AG09319 (cell line): Measurements from ENCODE around the gene TIMM23.

Experiments
- DNase-seq: peaks from one replicate; pipeline ENCODE4 v3.0.0-alpha.2; 2010; ENCODE audit warnings: low read depth; ENCODE audit errors: extremely low read depth
- CTCF ChIP-seq: IDR thresholded peaks from 2 replicates; pipeline ENCODE4 v1.5.1; 2011; ENCODE audit warnings: low read depth, mild to moderate bottlenecking, inconsistent platforms, low read length, moderate library complexity

TIMM23 gene

GRCh38 chr10:46002916-46003693 is 30.8 kb downstream of the TIMM23 start:
- TF ChIP-seq CTCF = no peak
- no peak for DNase-seq

- no peak for TF ChIP-seq CTCF
- DNase-seq = no peak
Measured at GRCh38 chr10:46004963-46005362, 32.7 kb downstream of the TIMM23 start.

- DNase-seq = no peak
- no peak for TF ChIP-seq CTCF
Measured at GRCh38 chr10:46005383-46005782, 33.1 kb downstream of the TIMM23 start.

- no peak for TF ChIP-seq CTCF
- no peak for DNase-seq
Measured at GRCh38 chr10:46006219-46006618, 33.9 kb downstream of the TIMM23 start.

- TF ChIP-seq CTCF = no peak
- DNase-seq = no peak
Measured at GRCh38 chr10:46012746-46013145, 40.5 kb downstream of the TIMM23 start.

- no peak for DNase-seq
- no peak for TF ChIP-seq CTCF
Measured at GRCh38 chr10:46014206-46014605, 41.9 kb downstream of the TIMM23 start.

GRCh38 chr10:46014683-46015405 is 42.6 kb downstream of the TIMM23 start:
- no peak for DNase-seq
- no peak for TF ChIP-seq CTCF
